ENCODE results near the gene CAVIN2.

Gene CAVIN2

DNA sequence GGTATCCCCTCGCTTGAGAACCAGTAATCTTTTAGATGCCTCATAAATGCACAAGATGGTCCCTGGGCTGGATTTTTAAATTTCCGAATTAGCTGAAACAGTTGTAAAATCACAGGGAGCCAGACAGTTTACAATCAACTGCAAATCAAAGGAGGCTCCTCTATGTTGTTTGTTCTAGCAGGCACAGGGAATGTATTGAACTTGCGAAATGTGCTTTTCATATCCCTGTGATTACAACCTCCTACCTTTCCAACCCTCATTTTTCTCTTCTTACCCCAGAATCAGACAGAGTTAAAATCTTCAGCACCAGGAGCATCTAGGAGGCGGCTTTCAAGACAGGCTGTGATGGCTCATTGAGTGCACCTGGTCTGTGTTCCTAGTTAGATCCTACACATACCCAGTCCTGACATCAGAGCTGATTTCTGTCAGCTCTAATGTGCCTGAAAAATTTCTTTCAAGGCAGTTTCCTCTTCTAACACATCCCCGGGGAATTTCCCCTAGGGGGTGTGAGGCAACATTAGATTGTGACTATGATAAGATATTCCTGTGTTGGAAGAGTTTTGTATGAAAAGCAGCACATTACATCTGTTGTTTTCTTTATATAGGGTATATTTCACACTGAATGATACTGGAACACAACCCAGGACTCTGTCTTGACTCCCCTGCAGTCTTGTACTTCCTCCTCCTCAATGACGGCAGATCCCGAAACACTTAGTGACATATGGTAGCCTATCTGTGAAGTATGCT lies 17.9 kb upstream of the CAVIN2 start:
- DNase-seq: no peak

GRCh38 chr2:191863988-191864387 lies 17.1 kb upstream of the CAVIN2 start:
- DNase-seq: no peak

DNA sequence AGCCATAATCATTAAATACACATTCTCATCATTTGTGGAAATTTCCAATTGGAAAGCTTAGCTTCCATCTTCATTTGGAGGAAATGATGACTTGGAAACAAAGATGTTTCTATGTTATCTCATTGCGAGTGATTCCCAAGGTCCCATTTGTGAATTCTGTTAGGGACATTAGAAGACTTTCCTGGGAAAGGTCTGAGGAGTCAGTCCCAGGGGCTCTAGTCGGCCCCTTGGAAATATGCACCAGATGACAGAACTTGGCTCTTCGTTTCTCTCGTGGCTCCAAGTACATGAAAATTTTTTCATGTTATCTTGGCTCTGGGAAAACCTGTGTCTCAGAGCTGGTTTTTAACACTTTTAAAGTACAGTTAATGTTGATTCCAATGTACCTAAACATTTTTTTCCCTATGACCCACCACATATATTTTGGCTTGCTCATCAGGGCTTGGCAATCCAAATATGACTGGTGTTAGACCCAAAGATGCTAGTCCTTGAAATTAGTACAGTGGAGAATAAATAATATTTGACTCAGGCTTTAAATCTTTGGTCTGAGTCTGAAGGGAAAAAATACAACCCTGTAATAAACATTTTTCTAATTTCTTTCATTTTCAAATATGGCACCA lies 15.4 kb upstream of the CAVIN2 start:
- no peak for DNase-seq

DNA sequence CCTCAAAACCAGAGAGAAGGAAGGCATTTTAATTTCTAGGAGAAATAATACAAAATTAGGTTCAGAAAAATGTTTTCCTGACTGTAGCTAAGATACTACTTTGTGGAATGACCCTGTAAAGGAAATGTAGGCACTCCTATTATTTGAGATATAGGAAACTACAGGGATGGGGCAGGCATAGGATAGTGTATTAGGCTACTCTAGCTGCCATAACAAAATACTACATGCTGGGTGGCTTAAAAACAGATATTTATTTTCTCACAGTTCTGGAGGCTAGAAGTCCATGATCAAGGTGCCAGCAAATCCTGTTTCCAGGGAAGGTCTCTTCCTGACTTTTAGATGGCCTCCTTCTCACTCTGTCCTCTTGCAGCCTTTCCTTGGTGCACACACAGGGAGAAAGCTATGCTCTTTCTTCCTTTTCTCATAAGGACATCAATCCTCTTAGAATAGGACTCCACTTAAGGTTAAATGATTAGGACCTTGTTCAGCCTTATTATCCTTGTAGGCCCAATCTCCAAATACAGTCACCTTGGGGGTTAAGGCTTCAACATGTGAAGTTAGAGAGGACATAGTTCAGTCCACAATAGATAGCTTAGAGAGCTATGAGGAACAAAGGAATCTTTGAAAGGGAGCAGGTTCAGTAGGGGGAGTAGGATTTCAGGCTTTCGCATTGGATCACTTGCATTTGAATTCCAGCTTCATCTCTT lies 14.0 kb upstream of the CAVIN2 start:
- no peak for DNase-seq

GRCh38 chr2:191859681-191860080 lies 12.8 kb upstream of the CAVIN2 start:
- DNase-seq: no peak

DNA sequence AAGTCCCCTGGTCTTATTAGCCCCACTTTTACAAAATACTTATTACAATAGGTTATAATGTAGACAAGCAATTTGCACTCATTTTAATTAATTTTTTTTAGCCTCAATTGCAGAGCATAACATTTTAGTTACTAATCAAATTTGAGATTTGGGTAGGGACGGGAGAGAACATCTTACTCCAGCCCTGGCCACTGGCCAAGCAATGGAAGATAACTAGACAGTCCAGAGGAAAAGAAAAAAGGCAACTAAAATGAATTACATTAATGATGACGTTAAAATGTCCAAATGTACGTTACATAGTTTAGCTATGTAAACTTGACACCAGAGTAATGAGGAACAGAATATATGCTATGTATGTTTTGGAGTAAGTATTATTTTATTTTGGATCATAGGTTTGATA lies 11.0 kb upstream of the CAVIN2 start:
- DNase-seq: no peak

GRCh38 chr2:191857259-191857805 lies 10.4 kb upstream of the CAVIN2 start:
- no peak for DNase-seq

DNA sequence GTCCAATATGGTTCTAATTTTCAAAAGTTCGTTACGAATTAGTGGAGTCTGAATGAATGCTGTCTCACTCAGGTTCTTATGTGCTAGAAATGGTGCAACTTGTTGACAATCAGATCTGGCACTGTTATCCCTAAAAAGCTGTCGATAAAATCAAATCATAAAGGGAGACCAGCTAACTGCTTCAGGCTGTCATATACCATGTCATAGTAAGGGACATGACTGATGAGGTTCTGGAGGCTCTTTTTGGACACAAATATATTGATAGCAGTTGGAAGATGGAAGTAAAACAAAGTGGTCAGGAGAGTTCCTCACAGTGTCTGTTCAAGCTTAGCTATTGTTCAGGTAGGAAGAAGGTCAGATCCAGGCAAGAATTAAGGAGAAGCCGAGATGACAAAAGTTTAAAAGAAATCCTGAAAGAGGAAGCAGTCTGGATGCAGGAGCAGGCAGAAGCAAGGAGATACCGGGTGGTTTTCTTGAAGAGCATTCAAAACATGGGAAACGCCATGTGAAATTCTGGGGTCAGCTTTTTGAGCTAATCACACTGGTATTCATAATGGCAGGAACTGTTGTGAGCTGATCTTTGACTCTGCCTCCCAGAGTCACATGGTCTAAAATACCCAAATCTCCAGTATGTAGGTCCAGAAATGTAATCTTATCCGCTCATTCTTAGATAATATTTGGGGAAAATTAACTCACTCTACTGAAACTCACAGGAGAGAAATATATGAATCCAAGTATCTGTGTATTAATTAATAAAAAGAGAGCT lies 9.4 kb upstream of the CAVIN2 start:
- DNase-seq: no peak

DNA sequence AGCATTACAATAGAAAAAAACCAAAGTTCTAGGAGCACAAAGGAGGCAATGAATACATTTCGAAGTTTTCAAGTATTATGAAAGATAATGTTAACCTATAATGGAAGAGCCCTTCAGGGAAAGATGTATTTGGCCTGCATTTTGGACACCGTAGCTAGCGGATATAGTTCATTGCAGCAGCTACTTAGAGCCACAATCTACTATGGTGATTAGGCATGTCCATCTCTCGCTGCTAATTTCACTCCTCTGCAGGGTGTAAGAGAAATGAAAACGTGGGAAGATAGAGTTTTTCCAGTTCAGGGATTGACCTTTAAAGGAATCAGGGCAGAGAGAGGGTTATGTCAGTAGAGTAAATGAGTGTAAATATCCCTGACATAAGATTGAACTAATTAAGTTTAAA lies 8.5 kb upstream of the CAVIN2 start:
- no peak for DNase-seq

- DNase-seq: no peak
These were observed 7.8 kb upstream of the CAVIN2 start for GRCh38 chr2:191854382-191855372.

GRCh38 chr2:191853843-191854242 lies 7.0 kb upstream of the CAVIN2 start:
- DNase-seq: no peak

DNA sequence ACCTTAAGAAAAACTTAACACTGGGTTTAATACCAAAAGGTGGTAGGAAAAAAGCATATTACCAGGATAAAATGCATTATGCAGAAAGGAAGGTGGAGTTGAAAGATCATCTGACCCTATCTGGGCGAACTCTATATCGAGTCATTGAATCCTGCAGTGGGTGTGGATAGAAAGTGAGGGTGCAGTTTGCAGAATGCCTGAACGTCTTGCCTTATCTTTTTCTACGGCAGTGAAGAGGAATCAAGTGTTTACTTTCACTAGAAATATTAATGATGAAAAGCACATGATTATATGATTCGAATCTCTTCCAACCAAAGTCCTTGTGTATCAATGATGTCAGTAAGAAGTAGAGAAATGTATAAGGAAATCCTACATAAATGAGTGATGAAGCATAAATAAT lies 4.3 kb upstream of the CAVIN2 start:
- no peak for DNase-seq

DNA sequence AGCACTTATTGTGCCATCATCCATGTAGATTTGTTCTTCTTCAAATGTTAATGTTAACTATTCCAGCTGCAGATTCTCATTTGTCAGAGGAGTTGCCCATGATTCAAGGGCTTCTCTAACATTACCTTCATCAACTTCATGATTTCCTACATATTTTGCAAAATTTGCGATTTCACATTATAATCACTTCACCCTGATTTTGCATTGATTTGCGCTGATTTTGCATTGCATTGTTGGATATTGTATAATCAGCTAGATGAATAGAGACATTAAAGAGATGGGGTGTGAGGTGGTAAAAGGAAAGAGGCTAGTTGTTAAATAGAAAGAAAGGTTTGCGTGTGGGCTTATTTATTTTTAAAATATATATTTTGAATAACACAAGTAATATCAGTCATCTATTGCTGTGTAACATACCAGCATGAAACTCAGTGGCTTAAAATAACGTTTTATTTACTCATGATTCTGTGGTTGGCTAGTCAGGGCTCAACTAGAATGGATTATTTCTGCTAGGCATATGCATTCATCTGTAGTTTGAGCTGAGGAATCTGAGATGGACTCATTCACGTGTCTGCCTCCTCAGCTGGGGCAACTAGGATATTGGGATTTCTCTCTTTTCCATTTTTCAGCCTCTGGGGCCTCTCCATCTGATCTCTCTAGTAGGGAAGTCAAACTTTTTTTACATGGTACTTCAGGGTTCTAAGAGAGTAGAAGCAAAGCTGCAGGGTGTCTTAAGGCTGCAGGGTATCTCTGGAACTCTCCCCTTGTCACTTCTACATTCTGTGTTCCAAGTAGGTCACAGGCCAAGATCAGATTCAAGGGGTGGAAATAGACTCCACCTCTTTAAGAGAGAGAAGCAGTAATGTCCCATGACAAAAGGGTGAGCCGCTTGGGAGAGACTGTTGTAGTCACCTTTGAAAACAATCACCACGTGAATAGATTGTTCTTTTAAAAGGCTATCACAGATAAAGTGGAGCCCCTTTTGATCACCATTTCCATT lies 2.2 kb upstream of the CAVIN2 start:
- DNase-seq: no peak

- DNase-seq: no peak
These were observed 876 bp upstream of the CAVIN2 start for GRCh38 chr2:191847764-191848163.

GRCh38 chr2:191845876-191846514 lies 893 bp downstream of the CAVIN2 start:
- DNase-seq: no peak

GRCh38 chr2:191845248-191845715 lies 1.6 kb downstream of the CAVIN2 start:
- DNase-seq: no peak

- DNase-seq: no peak
These were observed 2.2 kb downstream of the CAVIN2 start for GRCh38 chr2:191844706-191845105.

DNA sequence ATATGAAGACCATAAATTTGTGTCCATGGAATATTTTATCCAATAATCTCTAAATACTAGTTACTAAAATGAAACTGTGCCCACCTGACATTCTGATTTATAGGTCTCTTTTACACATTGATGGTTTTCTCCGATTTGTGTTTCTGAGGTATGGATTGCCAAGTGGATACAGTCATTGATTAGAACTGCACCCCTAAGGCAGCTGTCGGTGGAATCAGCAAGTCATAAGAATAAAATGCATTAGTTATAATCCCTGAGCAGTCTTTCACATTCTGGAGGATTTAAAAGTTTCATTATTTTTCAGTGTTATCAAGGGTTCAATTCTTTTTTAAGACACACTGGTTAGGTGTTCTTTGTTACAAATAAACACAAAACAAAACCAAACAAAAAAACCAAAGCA lies 6.0 kb downstream of the CAVIN2 start:
- DNase-seq: no peak

GRCh38 chr2:191839918-191840804 lies 6.7 kb downstream of the CAVIN2 start:
- DNase-seq: no peak
